B cell (primary cell): ENCODE measurements around the gene TTLL6. TPM values are rescaled to one million over a fixed set of nuclear protein-coding genes. Genes with fewer than 3 reads are reported as not detected.

Source experiments
- ATAC-seq: fragments of 200-7000 bp; cut with Tn5 transposase; one replicate; pipeline ENCODE4 v1.10.0; 2021; ENCODE audit warnings: low read depth, mild to moderate bottlenecking, moderate number of reproducible peaks, moderate library complexity
- CTCF ChIA-PET: fragments of 350-600 bp; sonication (Branson Sonifier 250); formaldehyde crosslinking; loops from one replicate; lab custom pipeline; 2021; ENCODE audit warnings: antibody characterized with exemption, inconsistent platforms; lab: Charles Lee
- POLR2A ChIA-PET: fragments of 350-600 bp; sonication (Branson Sonifier 250); formaldehyde crosslinking; loops from one replicate; lab custom pipeline; 2021; ENCODE audit warnings: antibody characterized with exemption; lab: Charles Lee
- DNase-seq: peaks from one replicate; pipeline ENCODE4 v3.0.0; 2013
- H2AFZ ChIP-seq: 2 replicates; pipeline ENCODE4 v1.6.1; 2012; ENCODE audit warnings: mild to moderate bottlenecking, low read depth, low read length; ENCODE audit not compliant: insufficient read depth, poor library complexity, severe bottlenecking
- H3K27ac ChIP-seq, 2 donors: 1 replicate in 1 of 2; 2 replicates in 1 of 2; pipeline ENCODE4 v1.5.1; 2012 to 2013; ENCODE audit warnings: low read length in 2 of 2, mild to moderate bottlenecking in 2 of 2, moderate library complexity in 1 of 2
- H3K27me3 ChIP-seq, 4 experiments: fragments of 200-600 bp in 1 of 4; sonication (generic) in 1 of 4; replicated peaks in 1 of 4; 1 replicate in 2 of 4; 2 replicates in 2 of 4; pipeline versions ENCODE4 v1.6.1 to v1.7.0; 2013 to 2016; ENCODE audit warnings: low read length in 3 of 4, mild to moderate bottlenecking in 2 of 4, mixed read lengths in 1 of 4, moderate library complexity in 1 of 4; ENCODE audit not compliant: insufficient read depth in 4 of 4, control insufficient read depth in 3 of 4; ENCODE audit errors: control extremely low read depth in 1 of 4
- H3K36me3 ChIP-seq, 2 experiments: replicated peaks in 1 of 2; 1 replicate in 1 of 2; 2 replicates in 1 of 2; pipeline versions ENCODE4 v1.6.1 to v1.7.1; 2013; ENCODE audit warnings: low read length in 1 of 2; ENCODE audit not compliant: insufficient read depth in 2 of 2, control insufficient read depth in 1 of 2; ENCODE audit errors: control extremely low read depth in 1 of 2, extremely low read depth in 1 of 2
- H3K4me1 ChIP-seq, 2 donors: fragments of 200-600 bp in 1 of 2; sonication (generic) in 1 of 2; 1 replicate in 1 of 2; 2 replicates in 1 of 2; pipeline versions ENCODE4 v1.5.1 to v1.6.1; 2013 to 2017; ENCODE audit warnings: low read length in 2 of 2; ENCODE audit not compliant: control insufficient read depth in 2 of 2, insufficient read depth in 2 of 2
- H3K4me2 ChIP-seq: replicated peaks from 2 replicates; pipeline ENCODE3; 2012; ENCODE audit warnings: mild to moderate bottlenecking, low read depth, low read length; ENCODE audit not compliant: poor library complexity, severe bottlenecking
- H3K4me3 ChIP-seq, 5 experiments: fragments of 200-600 bp in 1 of 5; sonication (generic) in 1 of 5; 1 replicate in 3 of 5; 2 replicates in 2 of 5; pipeline versions ENCODE4 v1.5.1 to v1.7.0; 2011 to 2016; ENCODE audit warnings: low read length in 4 of 5, mild to moderate bottlenecking in 4 of 5, low read depth in 2 of 5, control low read depth in 1 of 5, moderate library complexity in 1 of 5; ENCODE audit not compliant: insufficient read depth in 1 of 5; ENCODE audit errors: control extremely low read depth in 1 of 5, extremely low read depth in 1 of 5
- H3K79me2 ChIP-seq: fragments of 200-600 bp; sonication (generic); one replicate; pipeline ENCODE4 v1.6.0; 2016; ENCODE audit warnings: low read length; ENCODE audit not compliant: control insufficient read depth, insufficient read depth
- H3K9ac ChIP-seq: fragments of 200-600 bp; sonication (generic); 2 replicates; pipeline ENCODE4 v1.6.1; 2017; ENCODE audit warnings: mild to moderate bottlenecking, low read length, moderate library complexity
- H3K9me3 ChIP-seq, 3 donors: one replicate each; pipeline versions ENCODE4 v1.6.1 to v1.7.1; 2013; ENCODE audit warnings: low read length in 2 of 3; ENCODE audit not compliant: control insufficient read depth in 2 of 3, insufficient read depth in 1 of 3; ENCODE audit errors: control extremely low read depth in 1 of 3
- H4K20me1 ChIP-seq: 2 replicates; pipeline ENCODE4 v1.6.0; 2012; ENCODE audit warnings: mild to moderate bottlenecking, low read length; ENCODE audit not compliant: insufficient read depth, control insufficient read depth, poor library complexity, severe bottlenecking
- H3K27ac Mint-ChIP-seq: one replicate; pipeline ENCODE4 v1.8.0; 2021; ENCODE audit warnings: mixed read lengths
- H3K27me3 Mint-ChIP-seq: one replicate; pipeline ENCODE4 v1.8.0; 2021; ENCODE audit warnings: mixed read lengths
- H3K4me1 Mint-ChIP-seq: one replicate; pipeline ENCODE4 v1.8.0; 2021; ENCODE audit warnings: mixed read lengths
- H3K4me3 Mint-ChIP-seq: one replicate; pipeline ENCODE4 v1.8.0; 2021; ENCODE audit warnings: mixed read lengths
- H3K9me3 Mint-ChIP-seq: one replicate; pipeline ENCODE4 v1.8.0; 2022; ENCODE audit warnings: mixed read lengths; ENCODE audit not compliant: insufficient read depth
- CTCF ChIP-seq: fragments of 200-600 bp; IDR thresholded peaks from one replicate; pipeline ENCODE4 v1.8.0; 2022; ENCODE audit warnings: antibody characterized with exemption, mild to moderate bottlenecking
- EZH2 ChIP-seq: IDR thresholded peaks from 2 replicates; pipeline ENCODE4 v1.6.1; 2012; ENCODE audit warnings: borderline replicate concordance, low read depth, mild to moderate bottlenecking, moderate library complexity, low read length; ENCODE audit not compliant: insufficient read depth, poor library complexity, severe bottlenecking
- WGBS: methylation state at CpG from one replicate; pipeline ENCODE4 v1.1.5; 2013; ENCODE audit warnings: missing lambda C conversion rate; ENCODE audit not compliant: insufficient coverage; 5-methylcytosine and 5-hydroxymethylcytosine counted together
- intact Hi-C: fragments of 100-400 bp; cut with micrococcal nuclease; formaldehyde crosslinking; loops from one replicate; pipeline ENCODE4 v1.10.0; 2022
- polyA plus RNA-seq: library from polyadenylated mRNA; depleted of rRNA; stranded (reverse); fragments of >200 nt; gene quantifications from 2 replicates; pipeline ENCODE4 v1.2.3, GENCODE V29; 2012
- total RNA-seq, 2 donors: library from RNA; stranded (reverse); fragments of 120-200 nt in 1 of 2; gene quantifications; 1 replicate in 1 of 2; 2 replicates in 1 of 2; pipeline versions ENCODE4 v1.2.3 to v1.2.4, GENCODE V29; 2013 to 2022

TTLL6 gene
- total and polyA plus RNA-seq, 2 donors (not counting 1 experiment from before 2014, with no cell fraction given), result not detected

GRCh38 chr17:48723423-48724250 lies 93.4 kb downstream of the TTLL6 start:
- 8% methylated on average over 36 of the region's 42 CpGs for WGBS
- Mint-ChIP-seq H3K4me1 (peaks cover 36% of the 10 kb centered on the region), H3K4me3 (peak overlapping the region; percentile 62), H3K9me3 (no peaks in the 10 kb centered on the region), H3K27ac (peak overlapping the region; percentile 69), H3K27me3 (peaks cover 80% of the 10 kb centered on the region)
- no peak overlapping the region for H3K9ac ChIP-seq
- peak overlapping the region in 2 of 5 experiments; percentile 17 to 18 for H3K4me3 ChIP-seq
- POLR2A ChIA-PET, result interaction anchor here (0.6 kb wide), 1 partner anchor 274 kb away, joined by 9 read pairs; the partner anchor contains the start of gene IGF2BP1
- intact Hi-C loops, result loop anchor here (1.0 to 10.0 kb wide), 3 partner anchors 23 to 271 kb away; partner anchors contain the start of gene IGF2BP1
- no peak for TF ChIP-seq EZH2
- TF ChIP-seq CTCF, result no peak
- CTCF ChIA-PET, result interaction anchor here (0.6 to 2.9 kb wide), 24 partner anchors 8 to 161 kb away, joined by 3 to 21 read pairs (median 4); no protein-coding TSS in a partner anchor
- DNase-seq (peak; percentile 54), ATAC-seq (no peak)
- H4K20me1 ChIP-seq, result no peaks in the 10 kb centered on the region
- no peaks in the 10 kb centered on the region for H3K36me3 ChIP-seq
- peaks cover 2 to 85% (median 11%) of the 10 kb centered on the region in 3 donors for H3K9me3 ChIP-seq
- H3K27ac ChIP-seq, result no peak overlapping the region
- H3K4me1 ChIP-seq, result peaks cover 52 to 77% of the 10 kb centered on the region in 2 donors
- H3K4me2 ChIP-seq, result peak overlapping the region; percentile 54
- no peak overlapping the region for H2AFZ ChIP-seq
- H3K79me2 ChIP-seq, result no peaks in the 10 kb centered on the region
- peaks cover 0 to 100% (median 91%) of the 10 kb centered on the region in 4 experiments for H3K27me3 ChIP-seq
